ENCODE results near the gene PER3.

Gene PER3

GRCh38 chr1:7839526-7839925 lies 55.4 kb downstream of the PER3 start:
- no peak for DNase-seq

GRCh38 chr1:7842517-7842916 lies 58.4 kb downstream of the PER3 start:
- no peak for DNase-seq

- DNase-seq: no peak
Observed at GRCh38 chr1:7845761-7846160, 61.7 kb downstream of the PER3 start.

- DNase-seq: no peak
Observed at GRCh38 chr1:7846656-7847055, 62.6 kb downstream of the PER3 start.

- DNase-seq: no peak
Observed at GRCh38 chr1:7847599-7847998, 63.5 kb downstream of the PER3 start.

GRCh38 chr1:7850786-7851185 lies 66.7 kb downstream of the PER3 start:
- no peak for DNase-seq

GRCh38 chr1:7852804-7853683 lies 69.0 kb downstream of the PER3 start, which contains the start of gene UTS2:
Gene UTS2, minus strand, starts transcription at chr1:7853065. Its CDS starts 62 bp downstream, at chr1:7853003.
- DNase-seq: no peak

GRCh38 chr1:7853684-7854026 lies 69.6 kb downstream of the PER3 start:
- no peak for DNase-seq

GRCh38 chr1:7856345-7856744 lies 72.3 kb downstream of the PER3 start:
- DNase-seq: no peak

GRCh38 chr1:7857000-7857399 lies 72.9 kb downstream of the PER3 start:
- DNase-seq: no peak

- DNase-seq: no peak
Observed at GRCh38 chr1:7857985-7858384, 73.9 kb downstream of the PER3 start.

- DNase-seq: no peak
Observed at GRCh38 chr1:7859406-7859805, 75.3 kb downstream of the PER3 start.

GRCh38 chr1:7860130-7860529 lies 76.0 kb downstream of the PER3 start:
- no peak for DNase-seq

GRCh38 chr1:7861452-7861851 lies 77.4 kb downstream of the PER3 start:
- no peak for DNase-seq

- DNase-seq: no peak
Observed at GRCh38 chr1:7862211-7863060, 78.3 kb downstream of the PER3 start.

- DNase-seq: no peak
Observed at GRCh38 chr1:7863756-7864328, 79.8 kb downstream of the PER3 start.

GRCh38 chr1:7865978-7866377 lies 81.9 kb downstream of the PER3 start:
- no peak for DNase-seq

GRCh38 chr1:7868070-7868780 lies 84.1 kb downstream of the PER3 start:
- DNase-seq: no peak

- DNase-seq: no peak
Observed at GRCh38 chr1:7869136-7869920, 85.2 kb downstream of the PER3 start.

GRCh38 chr1:7871136-7871535 lies 87.0 kb downstream of the PER3 start:
- DNase-seq: no peak

- DNase-seq: no peak
Observed at GRCh38 chr1:7873801-7874795, 90.0 kb downstream of the PER3 start.
